GM13976 (cell line): ENCODE data around the gene GNG14.
A peak's percentile ranks its signal among the peaks of the same experiment; 100 is the strongest.

Experiments
- DNase-seq: peaks from one replicate; pipeline ENCODE4 v3.0.0; 2012; ENCODE audit warnings: low spot score
- in situ Hi-C: fragments of 300-500 bp; cut with MboI; formaldehyde crosslinking; loops from one replicate; pipeline ENCODE4 v1.12.0; 2022; ENCODE audit warnings: low sequenced_read_pairs, mixed read lengths, inconsistent platforms; ENCODE audit not compliant: unreplicated experiment
- TF ChIP-seq, protein P1 (sequence below): IDR thresholded peaks from 2 replicates; pipeline ENCODE4 v1.5.1; 2012; ENCODE audit warnings: borderline replicate concordance, mild to moderate bottlenecking; ENCODE audit not compliant: insufficient read depth; ENCODE audit errors: extremely low read depth, missing control alignments, control extremely low read depth

The GNG14 gene

DNA sequence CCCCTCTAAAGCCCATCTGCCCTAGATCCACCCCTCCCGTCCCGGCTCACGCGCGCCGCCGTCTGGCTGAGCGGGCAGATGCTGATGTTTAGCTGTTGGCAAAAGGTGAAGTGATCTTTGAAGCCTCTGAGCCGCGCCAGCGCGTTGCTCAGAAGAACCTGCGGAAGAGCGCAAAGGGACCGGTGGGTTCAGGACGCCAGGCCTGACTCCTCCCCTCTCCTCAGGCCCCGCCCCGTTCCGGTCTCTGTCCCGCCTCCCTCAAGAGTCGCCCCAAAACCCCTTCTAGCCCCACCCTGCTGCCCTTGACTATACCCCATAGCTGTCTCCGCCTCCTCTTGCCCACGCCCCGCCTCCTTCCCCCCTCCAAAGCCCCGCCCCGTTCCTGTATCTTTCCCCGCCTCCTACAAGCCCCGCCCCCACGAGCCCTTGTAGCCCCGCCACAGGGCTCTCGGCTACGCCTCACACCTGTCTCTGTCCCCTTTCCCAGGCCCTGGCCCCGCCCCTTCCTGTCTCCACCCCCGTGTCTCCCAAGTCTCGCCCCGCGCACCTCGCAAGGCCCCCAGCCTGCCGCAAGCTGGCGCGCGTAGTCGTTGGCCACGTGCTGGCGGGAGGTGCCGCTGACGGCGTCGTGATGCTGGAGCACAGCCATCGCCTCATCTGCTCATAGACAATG, 30.8 kb upstream of the GNG14 start:
- in situ Hi-C loops: no loop called here
- TF ChIP-seq, protein P1, sequence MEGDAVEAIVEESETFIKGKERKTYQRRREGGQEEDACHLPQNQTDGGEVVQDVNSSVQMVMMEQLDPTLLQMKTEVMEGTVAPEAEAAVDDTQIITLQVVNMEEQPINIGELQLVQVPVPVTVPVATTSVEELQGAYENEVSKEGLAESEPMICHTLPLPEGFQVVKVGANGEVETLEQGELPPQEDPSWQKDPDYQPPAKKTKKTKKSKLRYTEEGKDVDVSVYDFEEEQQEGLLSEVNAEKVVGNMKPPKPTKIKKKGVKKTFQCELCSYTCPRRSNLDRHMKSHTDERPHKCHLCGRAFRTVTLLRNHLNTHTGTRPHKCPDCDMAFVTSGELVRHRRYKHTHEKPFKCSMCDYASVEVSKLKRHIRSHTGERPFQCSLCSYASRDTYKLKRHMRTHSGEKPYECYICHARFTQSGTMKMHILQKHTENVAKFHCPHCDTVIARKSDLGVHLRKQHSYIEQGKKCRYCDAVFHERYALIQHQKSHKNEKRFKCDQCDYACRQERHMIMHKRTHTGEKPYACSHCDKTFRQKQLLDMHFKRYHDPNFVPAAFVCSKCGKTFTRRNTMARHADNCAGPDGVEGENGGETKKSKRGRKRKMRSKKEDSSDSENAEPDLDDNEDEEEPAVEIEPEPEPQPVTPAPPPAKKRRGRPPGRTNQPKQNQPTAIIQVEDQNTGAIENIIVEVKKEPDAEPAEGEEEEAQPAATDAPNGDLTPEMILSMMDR: no peak
- DNase-seq: no peak

DNA sequence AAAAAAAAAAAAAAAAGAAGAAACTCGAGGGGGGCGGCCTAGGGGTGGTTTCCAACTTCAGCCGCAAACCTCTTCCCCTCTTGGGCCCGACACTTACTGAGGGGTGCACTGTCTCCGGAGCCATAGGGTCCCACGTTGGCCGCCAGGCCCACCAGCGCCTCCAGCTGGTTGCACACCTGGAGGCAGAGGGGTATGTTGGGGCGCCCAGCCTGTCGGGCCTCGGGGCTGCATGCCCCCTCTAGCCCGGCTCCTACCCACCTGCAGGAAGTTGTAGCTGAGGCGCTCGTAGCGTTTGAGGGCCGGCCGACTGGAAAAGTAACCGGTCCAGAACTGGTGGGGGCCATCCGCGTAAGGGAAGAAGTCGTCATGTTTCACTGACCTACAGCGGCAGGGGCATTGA, 29.8 kb upstream of the GNG14 start:
- no peak for DNase-seq
- TF ChIP-seq, protein P1: no peak
- in situ Hi-C loops: no loop called here

DNA sequence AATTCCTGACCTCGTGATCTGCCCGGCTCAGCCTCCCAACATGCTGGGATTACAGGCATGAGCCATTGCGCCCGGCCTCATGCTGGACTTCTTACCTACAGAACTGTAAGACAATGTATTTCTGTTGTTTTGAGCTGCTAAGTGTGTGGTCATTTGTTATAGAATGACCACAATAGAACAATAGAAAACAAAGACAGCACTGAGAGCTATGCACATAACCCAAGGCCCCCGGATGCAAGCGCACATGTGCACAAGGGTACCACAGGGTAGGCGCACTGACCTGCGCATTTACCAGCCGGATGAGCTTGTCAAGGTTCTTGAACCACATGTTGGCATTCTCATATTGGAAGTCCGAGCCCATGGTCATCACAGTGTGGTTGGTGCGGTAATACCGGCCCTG, 26.8 kb upstream of the GNG14 start:
- TF ChIP-seq, protein P1: no peak
- DNase-seq: no peak
- in situ Hi-C loops: no loop called here

DNA sequence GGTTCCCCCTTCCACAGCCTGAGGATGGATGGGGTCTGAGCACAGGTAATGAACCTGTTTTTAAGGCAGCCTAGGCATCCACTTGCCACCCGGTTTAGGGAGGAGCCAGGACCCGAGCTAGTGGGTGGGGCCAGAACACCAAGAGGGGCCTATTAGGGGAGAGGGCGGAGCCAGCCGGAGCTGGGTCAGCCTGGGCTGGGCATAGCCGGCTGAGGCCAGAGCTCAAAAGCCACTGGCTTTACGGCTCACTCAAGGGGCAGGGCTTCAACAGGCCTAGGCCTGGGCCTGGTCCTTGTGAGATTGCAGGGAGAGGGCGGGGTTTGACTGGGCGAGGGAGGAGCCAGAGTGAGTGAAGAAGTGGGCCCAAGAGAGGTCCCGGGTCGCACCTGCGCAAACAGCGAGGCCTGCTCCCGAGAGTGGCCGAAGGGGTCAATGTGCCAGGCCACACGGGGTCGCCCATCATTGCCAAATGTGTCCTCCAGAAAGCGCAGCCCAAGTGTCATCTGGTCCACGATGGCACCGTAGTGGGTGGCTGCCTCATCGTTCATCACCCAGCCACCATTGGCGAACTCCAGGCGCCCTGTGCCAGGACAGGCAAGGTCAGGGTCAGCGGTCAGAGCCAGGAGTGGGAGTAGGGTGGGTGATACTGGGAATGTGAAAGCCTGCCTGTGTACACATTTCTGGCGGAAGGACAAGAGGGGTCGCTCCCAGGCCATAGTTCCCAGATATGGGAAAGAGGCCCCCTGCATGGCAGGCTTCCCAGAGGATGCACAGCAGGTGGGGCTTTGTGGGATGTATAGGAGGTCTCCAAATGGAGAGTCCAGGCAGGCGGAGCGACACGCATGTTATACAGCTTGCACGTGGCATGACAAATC, 23.2 kb upstream of the GNG14 start:
- in situ Hi-C loops: no loop called here
- TF ChIP-seq, protein P1: no peak
- DNase-seq: no peak

DNA sequence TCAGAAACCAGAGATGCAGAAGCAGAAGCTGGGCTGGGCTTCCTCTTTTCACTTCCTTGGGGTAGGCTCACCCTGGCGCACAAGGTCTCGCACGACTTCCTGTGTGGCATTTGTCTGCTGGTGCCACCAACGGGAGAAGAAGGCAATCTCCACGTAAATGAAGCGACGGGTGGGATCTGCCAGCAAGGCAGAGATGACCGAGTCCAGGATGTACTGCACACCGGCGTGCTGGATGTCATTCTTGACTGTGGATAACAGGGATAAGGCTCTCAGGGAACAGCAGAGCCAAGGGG, 22.6 kb upstream of the GNG14 start:
- peak; percentile 82 for DNase-seq
- TF ChIP-seq, protein P1: no peak
- in situ Hi-C loops: no loop called here

DNA sequence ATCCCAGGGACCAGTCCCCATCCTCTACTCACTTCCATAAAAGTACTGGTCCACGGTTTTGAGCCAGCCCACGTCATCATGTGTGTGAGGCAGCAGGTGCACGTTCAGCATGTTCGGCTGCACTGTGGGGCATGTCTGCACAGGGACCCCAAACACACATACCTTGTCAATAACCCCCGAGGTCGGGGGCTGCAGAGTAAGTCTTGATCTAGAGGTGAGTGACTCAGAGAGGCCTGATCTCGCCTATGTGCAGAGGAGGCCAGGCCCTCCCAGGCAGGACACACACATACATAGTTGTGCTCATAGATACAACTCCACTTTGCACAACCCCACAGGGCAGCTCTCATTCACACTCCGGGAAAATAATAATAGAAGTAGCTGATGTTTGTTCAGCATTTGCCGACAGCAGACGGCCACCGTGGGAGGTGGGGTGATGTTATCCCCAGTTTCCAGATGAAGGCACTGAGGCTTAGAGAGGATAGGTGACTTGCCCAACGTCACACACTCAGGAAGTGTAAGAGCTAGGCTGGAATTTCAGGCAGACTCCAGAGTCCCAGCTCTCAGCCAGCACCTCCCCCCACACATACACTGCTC, 22.0 kb upstream of the GNG14 start:
- in situ Hi-C loops: no loop called here
- TF ChIP-seq, protein P1: no peak

More for the DNA sequence above, 22.0 kb upstream of the GNG14 start:
- no peak for DNase-seq
